Mesenteric fat pad (tissue), 1 donor: ENCODE data around the gene CEP68. TPM values are rescaled to one million over a fixed set of nuclear protein-coding genes. Genes with fewer than 3 reads are reported as not detected.
"Not testable (repeated sequence)": the region's sequence is repeated elsewhere in the genome, so short reads cannot be mapped to it uniquely, and the experiment has no call there.

Source experiments
- DNase-seq: peaks from one replicate; pipeline ENCODE4 v3.0.0-alpha.2; 2020; ENCODE audit warnings: low spot score
- total RNA-seq: library from RNA; stranded (reverse); fragmentation: NEBNext Ultra II Directional; extraction: Animal tissue kit (Norgen Biotek cat#: 25700); gene quantifications from one replicate; pipeline ENCODE4 v1.2.1, GENCODE V29; 2021
- donor health status: DM: yes; HTN: yes; CAD: no.

The CEP68 gene
- total RNA-seq, 1 donor from 2014 or later: 21.9 TPM

GRCh38 chr2:65030476-65031332 lies 25.5 kb upstream of the CEP68 start:
- no peak for DNase-seq

- no peak for DNase-seq
Observed at GRCh38 chr2:65031341-65032018, 24.7 kb upstream of the CEP68 start.

GRCh38 chr2:65032019-65032975 lies 23.9 kb upstream of the CEP68 start:
- DNase-seq: no peak

DNA sequence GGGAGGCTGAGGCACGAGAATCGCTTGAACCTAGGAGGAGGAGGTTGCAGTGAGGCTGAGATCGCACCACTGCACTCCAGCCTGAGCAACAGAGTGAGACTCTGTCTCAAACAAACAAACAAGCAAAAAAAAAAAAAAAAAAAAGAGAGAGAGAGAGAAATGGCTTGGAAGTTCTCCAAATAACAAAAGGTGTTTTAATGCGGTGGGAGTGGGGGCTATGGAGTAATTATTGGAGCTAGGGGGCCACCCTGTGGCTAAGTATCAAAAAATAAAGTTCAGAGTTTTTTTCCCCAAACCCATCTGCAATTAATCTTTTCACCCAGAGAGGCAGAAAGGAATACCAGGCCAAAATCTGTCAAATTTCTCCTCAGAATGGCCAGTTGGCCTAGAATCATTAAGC lies 23.0 kb upstream of the CEP68 start:
- DNase-seq: no peak

DNA sequence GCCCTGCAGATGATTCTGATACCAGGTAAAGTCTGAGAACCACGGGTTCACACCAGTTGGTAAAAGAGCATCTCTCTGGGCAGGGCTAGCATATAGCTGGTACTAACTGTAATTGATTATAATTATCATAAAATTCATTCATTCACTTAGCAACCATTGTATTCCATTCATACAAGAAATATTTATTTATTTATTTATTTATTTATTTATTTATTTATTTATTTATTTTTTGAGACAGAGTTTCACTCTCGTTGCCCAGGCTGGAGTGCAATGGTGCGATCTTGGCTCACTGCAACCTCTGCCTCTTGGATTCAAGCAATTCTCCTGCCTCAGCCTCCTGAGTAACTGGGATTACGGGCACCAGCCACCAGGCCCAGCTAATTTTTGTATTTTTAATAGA lies 22.5 kb upstream of the CEP68 start:
- DNase-seq: not testable (repeated sequence)

DNA sequence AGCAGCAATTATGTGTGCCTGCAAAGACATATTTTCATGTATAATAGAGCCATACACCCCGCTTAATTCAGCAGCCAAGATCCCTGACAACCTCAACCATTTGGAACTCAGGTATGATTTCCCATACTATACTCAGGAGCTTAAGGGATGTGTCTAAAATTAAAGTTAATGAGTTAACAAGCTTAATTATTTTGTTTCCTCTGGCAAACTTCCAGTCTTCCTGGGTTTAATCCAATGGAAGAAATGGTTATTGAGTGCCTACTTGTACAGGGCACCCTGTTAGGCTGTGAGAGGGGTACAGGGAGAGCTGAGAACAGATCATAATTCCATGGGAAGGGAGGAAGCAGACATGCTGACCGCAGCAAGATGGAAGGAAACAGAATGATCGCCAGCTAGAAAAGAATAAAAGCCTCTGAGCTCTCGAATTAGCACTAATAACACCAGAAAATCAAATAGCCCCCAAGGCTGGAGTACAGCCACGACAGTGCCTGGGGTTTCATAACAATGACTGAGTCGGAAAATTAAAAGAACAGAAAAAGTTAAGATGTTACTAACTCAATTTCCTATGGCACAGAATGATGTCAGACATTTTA lies 20.8 kb upstream of the CEP68 start:
- DNase-seq: no peak

GRCh38 chr2:65037178-65037577 lies 19.0 kb upstream of the CEP68 start:
- no peak for DNase-seq

GRCh38 chr2:65039640-65040039 lies 16.6 kb upstream of the CEP68 start:
- no peak for DNase-seq

- DNase-seq: no peak
Observed at GRCh38 chr2:65040400-65041261, 15.6 kb upstream of the CEP68 start.

GRCh38 chr2:65043001-65043400 lies 13.2 kb upstream of the CEP68 start:
- no peak for DNase-seq

DNA sequence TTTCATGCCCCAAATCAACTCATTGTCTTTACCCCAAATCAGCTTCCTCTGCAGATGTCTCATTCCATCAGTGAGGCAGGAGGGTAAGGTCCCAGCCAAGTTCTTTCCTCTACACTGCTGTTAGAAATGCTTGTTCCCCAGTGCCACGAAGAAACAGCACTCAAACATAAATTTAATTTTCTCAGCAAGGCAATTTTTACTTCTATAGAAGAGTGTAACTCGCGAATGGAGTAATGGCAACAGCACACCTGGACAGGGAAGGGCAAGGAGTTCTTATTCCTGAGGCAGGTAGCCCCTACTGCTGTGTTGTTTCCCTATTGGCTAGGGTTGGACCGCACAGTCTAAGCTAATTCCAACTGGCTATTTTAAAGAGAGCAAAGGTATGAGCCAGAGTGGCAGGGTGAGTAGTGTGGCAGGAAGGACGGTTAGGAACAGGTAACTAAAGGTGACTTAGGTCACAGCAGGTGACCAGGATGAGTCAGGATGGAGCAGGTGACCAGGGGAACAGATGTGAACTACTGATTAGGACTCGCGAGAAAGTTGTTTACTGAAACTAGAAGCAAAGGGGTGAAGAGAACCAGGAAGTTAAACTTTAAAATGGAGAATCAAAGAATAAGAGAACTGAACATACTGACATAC lies 12.0 kb upstream of the CEP68 start:
- DNase-seq: no peak

DNA sequence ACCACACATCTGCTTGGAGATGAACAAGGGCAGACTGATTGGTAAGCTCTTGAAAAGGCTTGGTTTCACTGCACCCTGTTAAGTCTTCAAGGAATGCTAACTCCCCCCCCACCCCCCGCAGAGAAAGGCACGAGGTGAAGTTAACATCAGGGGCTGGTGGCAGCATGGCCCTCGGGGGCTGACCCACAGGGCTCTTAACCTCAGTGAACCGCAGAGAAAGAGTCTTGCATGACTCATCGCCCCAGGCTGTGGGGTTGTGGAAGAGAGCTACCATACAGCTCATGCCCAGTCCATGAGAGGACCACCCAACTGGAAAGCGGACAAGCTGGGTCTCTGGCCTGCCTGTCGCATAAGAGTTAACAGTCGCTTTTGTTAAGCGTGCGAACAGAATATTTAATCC lies 10.6 kb upstream of the CEP68 start:
- no peak for DNase-seq

GRCh38 chr2:65046633-65047407 lies 9.4 kb upstream of the CEP68 start:
- DNase-seq: no peak

DNA sequence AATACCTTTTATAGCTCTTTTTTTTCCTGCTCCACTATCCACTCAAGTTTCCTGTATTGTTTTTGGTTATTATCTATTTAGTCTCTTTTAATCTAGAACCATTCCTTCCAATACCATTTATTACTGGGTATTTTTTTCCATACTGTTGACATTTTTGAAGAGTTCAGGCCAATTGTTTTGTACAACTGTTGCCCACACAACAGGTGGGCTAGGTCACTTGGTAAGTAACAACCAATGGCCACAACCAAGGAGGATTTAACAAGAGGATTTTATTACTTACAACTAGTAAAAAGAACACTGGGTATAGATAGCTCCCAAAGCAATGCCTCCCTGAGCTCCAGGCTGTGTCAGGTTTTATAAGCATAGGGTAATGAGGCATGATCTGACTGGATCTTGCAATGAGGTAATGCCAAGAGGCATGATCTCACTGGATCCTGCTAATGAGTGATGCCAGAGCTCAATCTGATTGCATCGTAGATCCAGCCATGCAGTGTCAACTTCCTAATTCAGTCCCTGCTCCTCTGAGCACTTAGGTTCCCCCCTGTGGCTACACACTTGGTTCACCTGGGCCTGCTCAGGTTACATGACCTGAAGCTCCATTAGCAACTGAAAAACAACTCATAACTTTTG lies 7.1 kb upstream of the CEP68 start:
- DNase-seq: no peak

DNA sequence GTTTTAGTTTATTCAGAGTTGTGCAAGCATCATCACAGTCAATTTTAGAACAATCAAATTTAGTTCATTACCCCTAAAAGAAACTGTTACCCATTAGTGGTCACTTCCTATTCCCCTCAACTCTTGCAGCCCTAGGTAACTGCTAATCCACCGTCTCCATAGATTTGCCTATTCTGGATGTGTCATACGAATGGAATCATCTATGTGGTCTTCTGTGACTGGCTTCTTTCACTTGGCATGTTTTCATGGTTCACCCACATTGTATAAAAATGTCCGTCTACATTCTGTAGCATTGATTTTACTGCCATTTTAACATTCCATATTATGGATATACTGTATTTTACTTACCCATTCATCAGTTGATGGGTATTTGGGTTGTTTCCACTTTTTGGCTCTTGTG lies 5.3 kb upstream of the CEP68 start:
- DNase-seq: no peak

- no peak for DNase-seq
Observed at GRCh38 chr2:65053199-65053598, 3.0 kb upstream of the CEP68 start.

- DNase-seq: no peak
Observed at GRCh38 chr2:65054749-65055421, 1.3 kb upstream of the CEP68 start.
